Left ventricle myocardium inferior (tissue), 1 donor: ENCODE measurements around the gene TMEM273. TPM values are rescaled to one million over a fixed set of nuclear protein-coding genes. Genes with fewer than 3 reads are reported as not detected.

Experiments
- DNase-seq: peaks from one replicate; pipeline ENCODE4 v3.0.0-alpha.2; 2020
- H3K27ac ChIP-seq: fragments of 200-600 bp; replicated peaks from 2 replicates; pipeline ENCODE4 v1.8.0; 2021
- H3K27me3 ChIP-seq: fragments of 200-600 bp; 2 replicates; pipeline ENCODE4 v1.8.0; 2021; ENCODE audit warnings: low read depth
- H3K36me3 ChIP-seq: fragments of 200-600 bp; 2 replicates; pipeline ENCODE4 v1.8.0; 2021
- H3K4me1 ChIP-seq: fragments of 200-600 bp; 2 replicates; pipeline ENCODE4 v1.8.0; 2021
- H3K4me3 ChIP-seq: fragments of 200-600 bp; 2 replicates; pipeline ENCODE4 v1.8.0; 2021; ENCODE audit warnings: mild to moderate bottlenecking, moderate library complexity
- H3K9me3 ChIP-seq: fragments of 200-600 bp; replicated peaks from 2 replicates; pipeline ENCODE4 v1.8.0; 2021
- CTCF ChIP-seq: fragments of 200-600 bp; IDR thresholded peaks from 2 replicates; pipeline ENCODE4 v1.8.0; 2021; ENCODE audit warnings: antibody characterized with exemption, mild to moderate bottlenecking, borderline replicate concordance
- intact Hi-C: fragments of 100-400 bp; cut with micrococcal nuclease; formaldehyde crosslinking; loops from one replicate; pipeline ENCODE4 v1.11.0; 2022
- total RNA-seq: library from RNA; stranded (reverse); fragmentation: NEBNext Ultra II Directional; extraction: Animal tissue kit (Norgen Biotek cat#: 25700); gene quantifications from one replicate; pipeline ENCODE4 v1.2.1, GENCODE V29; 2021
- donor health status: DM: no; HTN: yes; CAD: no; lungs with severe emphysema.

The TMEM273 gene
- total RNA-seq, 1 donor from 2014 or later: 29.0 TPM

GRCh38 chr10:49175587-49176309 lies 12.4 kb downstream of the TMEM273 start:
- DNase-seq: no peak
- intact Hi-C loops: no loop called here
- H3K4me3 ChIP-seq: no peak overlapping the region
- H3K27me3 ChIP-seq: no peaks in the 10 kb centered on the region
- H3K9me3 ChIP-seq: no peaks in the 10 kb centered on the region
- no peak for TF ChIP-seq CTCF
- peak overlapping the region; percentile 85 for H3K27ac ChIP-seq
- H3K4me1 ChIP-seq: peaks cover 63% of the 10 kb centered on the region
- no peaks in the 10 kb centered on the region for H3K36me3 ChIP-seq

DNA sequence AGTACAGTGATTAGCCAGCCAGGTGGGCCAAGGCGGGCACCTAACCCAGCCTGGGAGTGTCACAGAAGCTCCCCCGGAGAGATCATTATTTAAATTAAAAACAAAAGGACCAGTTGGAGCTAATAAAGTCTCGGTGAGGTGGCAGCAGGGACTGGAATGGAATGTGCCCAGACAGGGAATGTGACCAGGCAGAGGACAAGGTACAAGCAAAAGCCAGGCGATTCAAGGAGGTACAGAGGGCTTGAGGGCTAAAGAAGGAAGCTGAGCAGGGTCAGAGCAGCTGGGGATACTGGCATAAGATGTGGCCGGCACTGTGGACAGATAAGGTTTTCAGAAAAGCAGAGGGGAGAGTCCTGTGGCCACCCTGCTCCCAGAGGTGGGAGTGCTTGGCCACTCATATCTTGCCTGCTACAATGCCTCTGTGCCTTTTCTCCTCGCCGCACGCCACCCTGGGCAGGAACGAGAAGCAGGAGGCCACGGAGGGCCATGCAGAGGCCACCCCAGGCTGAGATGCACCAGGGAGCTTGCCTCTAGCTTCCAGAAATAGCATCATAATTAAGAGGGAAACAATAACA lies 13.2 kb downstream of the TMEM273 start:
- Histone ChIP-seq H3K9me3 (no peaks in the 10 kb centered on the region), H3K27ac (peak overlapping the region; percentile 85), H3K4me3 (no peak overlapping the region), H3K27me3 (no peaks in the 10 kb centered on the region), H3K4me1 (peaks cover 66% of the 10 kb centered on the region), H3K36me3 (no peaks in the 10 kb centered on the region)
- no peak for TF ChIP-seq CTCF
- intact Hi-C loops: no loop called here
- no peak for DNase-seq

GRCh38 chr10:49174261-49174925 lies 13.8 kb downstream of the TMEM273 start:
- Histone ChIP-seq H3K27me3 (no peaks in the 10 kb centered on the region), H3K36me3 (no peaks in the 10 kb centered on the region), H3K4me1 (peaks cover 66% of the 10 kb centered on the region), H3K27ac (peak overlapping the region; percentile 85), H3K9me3 (no peaks in the 10 kb centered on the region), H3K4me3 (no peak overlapping the region)
- DNase-seq: no peak
- intact Hi-C loops: no loop called here
- no peak for TF ChIP-seq CTCF

GRCh38 chr10:49173853-49174252 lies 14.3 kb downstream of the TMEM273 start:
- TF ChIP-seq CTCF: no peak
- no peaks in the 10 kb centered on the region for H3K36me3 ChIP-seq
- no peaks in the 10 kb centered on the region for H3K27me3 ChIP-seq
- H3K9me3 ChIP-seq: no peaks in the 10 kb centered on the region
- H3K4me1 ChIP-seq: peaks cover 68% of the 10 kb centered on the region
- peak overlapping the region; percentile 9 for H3K27ac ChIP-seq
- intact Hi-C loops: no loop called here
- no peak overlapping the region for H3K4me3 ChIP-seq
- no peak for DNase-seq

GRCh38 chr10:49173201-49173772 lies 14.9 kb downstream of the TMEM273 start:
- no peaks in the 10 kb centered on the region for H3K9me3 ChIP-seq
- intact Hi-C loops: no loop called here
- no peaks in the 10 kb centered on the region for H3K36me3 ChIP-seq
- DNase-seq: no peak
- peaks cover 67% of the 10 kb centered on the region for H3K4me1 ChIP-seq
- H3K27ac ChIP-seq: no peak overlapping the region
- H3K4me3 ChIP-seq: no peak overlapping the region
- no peaks in the 10 kb centered on the region for H3K27me3 ChIP-seq
- TF ChIP-seq CTCF: no peak
